A549 treated with RU486 at 1 μM for 4 hours (cell line): ENCODE data around the gene ZNF106. TPM values are rescaled to one million over a fixed set of nuclear protein-coding genes. Genes with fewer than 3 reads are reported as not detected.

Source experiments
- total RNA-seq: library from RNA; stranded (reverse); fragments of 200-300 nt; extraction: Qiagen RNA extraction; gene quantifications from 5 replicates; pipeline ENCODE4 v1.2.3, GENCODE V29; 2022; ENCODE audit warnings: low read depth

The ZNF106 gene
- total RNA-seq, result 6.5 to 11.7 TPM (median 10.7 TPM) in 5 replicates

DNA sequence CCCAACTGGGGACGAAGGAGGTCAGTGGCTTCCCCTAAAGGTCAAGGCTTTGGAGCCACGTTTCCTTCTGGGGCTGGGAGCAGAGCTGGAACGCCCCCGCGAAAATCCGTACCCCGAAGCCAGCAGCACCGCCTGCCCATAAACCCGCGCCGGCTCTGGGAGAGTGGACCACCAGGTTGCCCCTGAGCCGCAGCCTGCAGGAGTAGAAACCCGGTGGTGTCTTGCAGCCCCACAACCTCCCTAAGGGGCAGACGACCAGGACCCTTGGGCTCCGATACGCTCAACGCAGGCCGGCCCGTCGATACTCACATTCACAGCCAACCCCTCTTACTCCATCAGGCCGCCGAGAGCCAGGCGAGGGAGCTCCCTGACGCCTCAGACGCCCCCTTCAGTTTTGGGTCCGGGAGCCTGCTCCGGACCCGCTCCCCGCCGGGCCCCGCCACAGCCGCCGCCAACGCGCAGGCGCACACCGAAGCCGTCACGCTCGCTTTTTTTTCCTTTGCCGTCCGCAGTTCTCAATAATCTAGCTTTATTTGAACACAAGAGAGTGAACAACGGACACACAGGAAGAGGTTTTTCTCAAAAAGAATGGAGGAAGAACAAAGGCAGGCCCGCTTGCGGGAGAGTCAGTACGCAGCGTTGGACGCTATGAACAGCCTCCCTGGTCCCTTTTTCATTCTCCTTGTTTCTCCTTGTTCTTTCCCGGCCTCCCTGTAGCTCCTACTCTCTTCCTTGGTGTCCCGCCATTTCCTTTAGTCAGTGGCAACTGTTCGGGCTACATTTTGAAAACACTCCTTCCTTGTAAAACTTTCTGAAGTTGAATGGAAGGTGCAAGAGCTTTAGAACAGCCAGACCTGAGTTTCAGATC is at the start of gene ZNF106:
Gene ZNF106, minus strand, starts transcription at position 471 of the 868 bp plus-strand sequence. CDS start 18,852 bp downstream, outside the sequence.

DNA sequence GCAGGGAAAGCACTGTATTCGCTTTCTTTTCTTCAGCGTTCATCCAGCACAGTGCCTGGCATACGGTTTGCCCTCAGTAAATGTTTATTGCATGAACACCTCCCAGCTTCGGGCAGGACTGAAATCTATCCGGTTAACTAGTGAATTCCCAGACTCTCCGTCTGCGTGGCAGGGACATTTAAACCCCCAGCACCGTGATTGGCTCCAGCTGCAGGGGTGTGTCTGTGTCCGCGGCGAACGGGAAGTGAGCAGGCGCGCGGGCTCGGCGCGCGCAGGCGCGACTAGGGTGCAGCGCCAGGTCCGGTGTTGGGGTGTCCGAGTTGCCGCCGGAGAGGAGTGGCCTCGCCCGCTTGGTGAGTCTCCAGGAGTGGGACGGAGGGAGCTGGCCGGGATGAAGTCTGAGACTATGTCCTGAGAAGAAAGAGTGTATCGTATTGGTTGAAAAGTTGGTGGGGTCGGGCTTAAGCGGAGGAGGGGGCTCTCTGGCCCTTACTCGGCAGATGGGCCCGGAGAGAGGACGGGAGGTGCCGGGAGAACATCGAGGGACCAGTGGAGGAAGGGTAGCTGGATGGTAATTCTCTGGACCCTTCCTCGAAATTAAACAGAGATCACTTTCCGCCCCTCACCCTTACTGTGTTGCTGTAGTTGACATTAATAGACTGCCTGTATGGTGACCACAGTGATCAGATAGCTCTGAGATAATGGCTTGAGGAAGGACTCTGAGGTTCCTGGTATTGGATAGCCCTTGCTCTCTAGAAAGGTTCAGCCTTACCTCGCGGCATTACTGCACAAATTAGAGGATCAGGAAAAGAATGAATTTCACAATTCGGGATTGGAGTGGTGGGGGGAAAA is 4.6 kb upstream of the ZNF106 start, which contains the start of gene SNAP23:
Gene SNAP23, plus strand, starts transcription at position 274 of the 852 bp plus-strand sequence. CDS start 16,213 bp downstream, outside the sequence.

Other genes starting within 250 kb of the ZNF106 start
- 5.5 to 8.1 TPM (median 6.5 TPM) in 5 replicates for gene GANC, start 217.9 kb downstream of the ZNF106 start, total RNA-seq
- gene TMEM87A, start 217.7 kb downstream of the ZNF106 start, total RNA-seq, result 21.8 to 34.7 TPM (median 26.2 TPM) in 5 replicates
- 0.22 to 0.87 TPM (median 0.43 TPM) in 4 of 5 replicates, not detected in the other for gene CAPN3, start 131.6 kb downstream of the ZNF106 start, total RNA-seq
- gene SNAP23, start 4.5 kb upstream of the ZNF106 start, total RNA-seq, result 15.9 to 42.0 TPM (median 22.9 TPM) in 5 replicates
- gene LRRC57, start 57.7 kb upstream of the ZNF106 start, total RNA-seq, result 11.1 to 11.6 TPM (median 11.5 TPM) in 5 replicates
- gene HAUS2, start 57.7 kb upstream of the ZNF106 start, total RNA-seq, result 14.5 to 21.0 TPM (median 19.6 TPM) in 5 replicates
- gene STARD9, start 84.5 kb upstream of the ZNF106 start, total RNA-seq, result 1.1 to 1.8 TPM (median 1.6 TPM) in 5 replicates
- gene CDAN1, start 246.0 kb upstream of the ZNF106 start, total RNA-seq, result 4.8 to 7.1 TPM (median 6.4 TPM) in 5 replicates